Neuronal stem cell (in vitro differentiated cells): ENCODE results near the gene FGGY.

Source experiments
- DNase-seq: peaks from one replicate; pipeline ENCODE4 v3.0.0-alpha.2; 2013; ENCODE audit warnings: low spot score
- H2AFZ ChIP-seq: one replicate; pipeline ENCODE4 v1.6.1; 2013; ENCODE audit warnings: mild to moderate bottlenecking, low read length, inconsistent platforms
- H2AK5ac ChIP-seq: 2 replicates; pipeline ENCODE4 v1.6.1; 2013; ENCODE audit warnings: low read depth, mild to moderate bottlenecking, inconsistent platforms, low read length, moderate library complexity, mixed read lengths
- H2BK120ac ChIP-seq: 2 replicates; pipeline ENCODE4 v1.6.1; 2013; ENCODE audit warnings: low read depth, mild to moderate bottlenecking, inconsistent platforms, low read length, moderate library complexity, mixed read lengths
- H2BK12ac ChIP-seq: one replicate; pipeline ENCODE4 v1.6.1; 2013; ENCODE audit warnings: low read length, inconsistent platforms
- H2BK15ac ChIP-seq: 2 replicates; pipeline ENCODE4 v1.6.1; 2013; ENCODE audit warnings: mild to moderate bottlenecking, low read length, inconsistent platforms, mixed read lengths
- H2BK5ac ChIP-seq: one replicate; pipeline ENCODE4 v1.6.1; 2013; ENCODE audit warnings: inconsistent platforms, mild to moderate bottlenecking, low read length, moderate library complexity
- H3K14ac ChIP-seq: one replicate; pipeline ENCODE4 v1.6.1; 2013; ENCODE audit warnings: low read length, inconsistent platforms
- H3K18ac ChIP-seq: 2 replicates; pipeline ENCODE4 v1.6.1; 2013; ENCODE audit warnings: low read length, inconsistent platforms
- H3K23ac ChIP-seq: 2 replicates; pipeline ENCODE4 v1.6.1; 2013; ENCODE audit warnings: low read depth, mild to moderate bottlenecking, mixed read lengths, low read length, inconsistent platforms; ENCODE audit not compliant: poor library complexity
- H3K27ac ChIP-seq: replicated peaks from 3 replicates; pipeline ENCODE4 v1.5.1; 2013; ENCODE audit warnings: low read length, inconsistent platforms
- H3K27me3 ChIP-seq, 3 experiments: 2 replicates each; pipeline ENCODE4 v1.6.1; 2013; ENCODE audit warnings: low read length in 3 of 3, mild to moderate bottlenecking in 2 of 3, inconsistent platforms in 1 of 3, low read depth in 1 of 3, mixed read lengths in 1 of 3, moderate library complexity in 1 of 3; ENCODE audit not compliant: control insufficient read depth in 3 of 3, insufficient read depth in 3 of 3
- H3K36me3 ChIP-seq, 2 donors: replicated peaks in 1 of 2; 2 replicates each; pipeline ENCODE4 v1.6.1; 2013; ENCODE audit warnings: low read length in 2 of 2; ENCODE audit not compliant: control insufficient read depth in 2 of 2, insufficient read depth in 2 of 2
- H3K4ac ChIP-seq: 2 replicates; pipeline ENCODE4 v1.6.1; 2013; ENCODE audit warnings: inconsistent platforms, mild to moderate bottlenecking, low read length, moderate library complexity
- H3K4me1 ChIP-seq, 2 donors: 1 replicate in 1 of 2; 2 replicates in 1 of 2; pipeline ENCODE4 v1.6.1; 2013; ENCODE audit warnings: low read length in 2 of 2, low read depth in 1 of 2; ENCODE audit not compliant: control insufficient read depth in 2 of 2, insufficient read depth in 1 of 2
- H3K4me2 ChIP-seq: one replicate; pipeline ENCODE4 v1.6.1; 2013; ENCODE audit warnings: mild to moderate bottlenecking, low read length, inconsistent platforms; ENCODE audit not compliant: insufficient read depth, poor library complexity, severe bottlenecking
- H3K4me3 ChIP-seq, 2 donors: 2 replicates each; pipeline ENCODE4 v1.5.1; 2013; ENCODE audit warnings: low read length in 2 of 2, mild to moderate bottlenecking in 2 of 2, inconsistent platforms in 1 of 2, moderate library complexity in 1 of 2
- H3K79me1 ChIP-seq: one replicate; pipeline ENCODE4 v1.6.1; 2013; ENCODE audit warnings: low read depth, mild to moderate bottlenecking, inconsistent platforms, low read length, moderate library complexity
- H3K9ac ChIP-seq: one replicate; pipeline ENCODE4 v1.6.1; 2013; ENCODE audit warnings: mild to moderate bottlenecking, low read depth, low read length, inconsistent platforms; ENCODE audit not compliant: poor library complexity
- H3K9me3 ChIP-seq, 2 donors: replicated peaks in 1 of 2; 2 replicates each; pipeline versions ENCODE3 to v1.6.1; 2013; ENCODE audit warnings: low read length in 2 of 2, mild to moderate bottlenecking in 2 of 2, inconsistent platforms in 1 of 2, low read depth in 1 of 2, mixed read lengths in 1 of 2, moderate library complexity in 1 of 2; ENCODE audit not compliant: control insufficient read depth in 2 of 2, insufficient read depth in 1 of 2
- H4K8ac ChIP-seq: one replicate; pipeline ENCODE4 v1.6.1; 2013; ENCODE audit warnings: low read depth, mild to moderate bottlenecking, inconsistent platforms, low read length, moderate library complexity
- H4K91ac ChIP-seq: one replicate; pipeline ENCODE4 v1.6.1; 2013; ENCODE audit warnings: low read length, low read depth, mild to moderate bottlenecking, inconsistent platforms; ENCODE audit not compliant: poor library complexity
- WGBS, 2 donors: extraction: QIAGEN DNeasy Blood & Tissue Kit; methylation state at CpG; one replicate each; pipeline ENCODE4 v1.1.7; 2013; ENCODE audit warnings: missing lambda C conversion rate in 2 of 2, mixed read lengths in 1 of 2; ENCODE audit not compliant: insufficient read length in 2 of 2, insufficient replicate concordance in 1 of 2; ENCODE audit errors: extremely low coverage in 2 of 2; 5-methylcytosine and 5-hydroxymethylcytosine counted together

FGGY gene

DNA sequence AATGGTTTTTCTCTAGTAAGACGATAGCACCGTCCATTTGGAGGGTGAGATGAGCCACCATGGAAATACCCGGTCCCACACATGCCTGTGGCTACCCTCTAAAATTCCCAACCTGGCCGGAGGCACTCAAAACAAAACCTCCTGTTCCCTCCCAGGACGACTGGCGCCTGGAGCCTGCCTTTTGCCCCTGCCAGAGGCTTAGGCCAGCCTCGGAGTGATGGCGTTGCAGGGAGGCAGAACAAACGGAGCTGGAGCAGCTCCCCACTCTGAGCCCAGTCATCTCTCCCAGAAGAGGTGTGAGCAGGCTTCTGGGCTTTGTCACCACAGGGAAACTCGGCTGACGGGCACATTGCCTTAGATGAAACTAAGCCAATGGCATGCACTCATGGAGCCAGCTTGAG lies 304.1 kb downstream of the FGGY start:
- H3K79me1 ChIP-seq, result no peaks in the 10 kb centered on the region
- H4K8ac ChIP-seq, result no peak overlapping the region
- no peak overlapping the region for H2BK15ac ChIP-seq
- peak overlapping the region; percentile 48 for H2BK12ac ChIP-seq
- no peak overlapping the region for H3K4ac ChIP-seq
- peak overlapping the region; percentile 21 for H3K18ac ChIP-seq
- no peak overlapping the region for H2AFZ ChIP-seq
- DNase-seq, result no peak
- no peak overlapping the region for H3K4me3 ChIP-seq
- H3K23ac ChIP-seq, result no peak overlapping the region
- WGBS, 2 donors, result no CpG with 5 or more reads among the region's 11 CpGs
- no peaks in the 10 kb centered on the region for H3K36me3 ChIP-seq
- H3K27me3 ChIP-seq, result no peaks in the 10 kb centered on the region
- no peak overlapping the region for H2BK5ac ChIP-seq
- peaks cover 8 to 10% of the 10 kb centered on the region in 2 donors for H3K4me1 ChIP-seq
- H3K14ac ChIP-seq, result peak overlapping the region; percentile 8
- no peak overlapping the region for H2AK5ac ChIP-seq
- H3K9me3 ChIP-seq, result no peaks in the 10 kb centered on the region
- no peak overlapping the region for H4K91ac ChIP-seq
- H3K9ac ChIP-seq, result no peak overlapping the region
- H2BK120ac ChIP-seq, result no peak overlapping the region
- H3K4me2 ChIP-seq, result no peak overlapping the region
- no peak overlapping the region for H3K27ac ChIP-seq

DNA sequence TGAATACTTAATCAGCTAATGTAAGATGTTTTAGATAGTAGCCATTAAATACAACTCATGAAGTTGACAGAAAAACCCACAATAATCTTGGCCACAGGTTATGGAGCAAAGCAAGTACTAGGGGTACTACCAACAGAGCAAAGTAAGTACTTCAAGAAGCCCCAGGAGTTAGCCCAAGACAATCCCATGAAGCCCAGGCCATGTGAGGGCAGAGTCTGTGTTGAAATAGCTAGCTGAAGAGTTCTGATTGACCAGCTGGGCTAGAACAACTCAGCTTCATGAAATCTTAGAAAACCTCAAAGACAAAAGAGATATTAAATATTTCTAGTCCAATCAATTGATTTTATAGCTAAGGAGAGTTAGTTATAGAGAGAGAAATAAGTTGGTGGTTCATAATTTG lies 304.9 kb downstream of the FGGY start:
- H3K4me3 ChIP-seq, result no peak overlapping the region
- no peaks in the 10 kb centered on the region for H3K27me3 ChIP-seq
- H2BK15ac ChIP-seq, result no peak overlapping the region
- no peak overlapping the region for H3K14ac ChIP-seq
- no peak overlapping the region for H4K91ac ChIP-seq
- no peak overlapping the region for H2AK5ac ChIP-seq
- H2BK5ac ChIP-seq, result no peak overlapping the region
- no peak for DNase-seq
- H3K9me3 ChIP-seq, result no peaks in the 10 kb centered on the region
- H2BK120ac ChIP-seq, result no peak overlapping the region
- H3K4ac ChIP-seq, result no peak overlapping the region
- no peak overlapping the region for H3K4me2 ChIP-seq
- no peak overlapping the region for H3K9ac ChIP-seq
- H3K18ac ChIP-seq, result no peak overlapping the region
- peaks cover 6 to 8% of the 10 kb centered on the region in 2 donors for H3K4me1 ChIP-seq
- H3K23ac ChIP-seq, result no peak overlapping the region
- no peak overlapping the region for H2BK12ac ChIP-seq
- H3K36me3 ChIP-seq, result no peaks in the 10 kb centered on the region
- H3K79me1 ChIP-seq, result no peaks in the 10 kb centered on the region
- no peak overlapping the region for H2AFZ ChIP-seq
- H3K27ac ChIP-seq, result no peak overlapping the region
- H4K8ac ChIP-seq, result no peak overlapping the region

DNA sequence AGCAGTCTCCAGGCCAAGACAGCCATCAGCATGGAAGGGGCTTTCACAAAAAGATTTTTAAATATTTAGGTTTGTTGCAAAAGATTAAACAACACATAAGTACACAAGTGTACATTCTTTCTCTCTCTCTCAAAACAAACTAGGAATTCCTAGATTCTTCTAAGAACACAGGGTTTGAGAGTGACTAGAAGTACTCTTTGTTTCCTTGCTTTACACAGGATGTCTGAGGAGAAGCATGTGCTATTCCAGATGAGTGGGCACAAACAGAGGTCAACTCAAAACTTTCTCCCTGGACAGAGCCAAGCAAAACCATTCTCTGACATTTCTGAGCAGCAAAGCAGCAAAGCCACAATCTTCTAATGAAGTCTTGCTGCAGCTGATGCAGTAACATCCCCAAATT lies 307.3 kb downstream of the FGGY start:
- Histone ChIP-seq H2BK120ac (no peak overlapping the region), H2AFZ (no peak overlapping the region), H3K79me1 (no peaks in the 10 kb centered on the region), H3K27me3 (no peaks in the 10 kb centered on the region), H3K4me3 (no peak overlapping the region), H3K9ac (no peak overlapping the region), H3K36me3 (peaks cover 0 to 10% of the 10 kb centered on the region in 2 donors), H3K4me1 (peaks cover 4 to 8% of the 10 kb centered on the region in 2 donors), H3K14ac (no peak overlapping the region), H3K23ac (no peak overlapping the region), H4K8ac (no peak overlapping the region), H2BK12ac (no peak overlapping the region), H3K4me2 (no peak overlapping the region), H3K4ac (no peak overlapping the region), H3K9me3 (peaks cover 0 to 6% of the 10 kb centered on the region in 2 donors), H2BK5ac (no peak overlapping the region), H3K18ac (no peak overlapping the region), H3K27ac (peak overlapping the region; percentile 15), H4K91ac (no peak overlapping the region), H2AK5ac (no peak overlapping the region), H2BK15ac (no peak overlapping the region)
- no peak for DNase-seq

DNA sequence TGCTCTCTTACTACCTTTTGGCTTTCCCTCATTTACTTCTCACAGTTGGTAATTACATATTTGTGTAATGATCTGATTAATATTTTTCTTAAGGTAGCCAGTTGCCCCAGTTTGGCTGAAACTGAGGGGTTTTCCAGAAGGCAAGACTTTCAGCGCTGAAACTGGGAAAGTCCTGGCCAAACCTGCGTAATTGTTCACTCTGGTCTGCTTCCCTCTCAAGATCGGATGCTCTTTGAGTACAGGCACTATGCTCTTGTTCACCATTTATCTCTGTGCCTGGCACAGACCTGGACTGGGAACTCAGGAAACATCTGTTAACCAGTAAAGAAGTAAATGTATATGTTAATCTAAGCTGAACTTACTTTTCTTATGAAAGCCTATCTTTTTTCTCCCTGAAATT lies 308.3 kb downstream of the FGGY start:
- no peak overlapping the region for H2AFZ ChIP-seq
- peak overlapping the region; percentile 34 for H3K18ac ChIP-seq
- no peak overlapping the region for H4K8ac ChIP-seq
- H2AK5ac ChIP-seq, result no peak overlapping the region
- no peak overlapping the region for H3K14ac ChIP-seq
- peaks cover 4 to 8% of the 10 kb centered on the region in 2 donors for H3K4me1 ChIP-seq
- H2BK12ac ChIP-seq, result no peak overlapping the region
- H3K4ac ChIP-seq, result no peak overlapping the region
- H3K4me2 ChIP-seq, result no peak overlapping the region
- H3K79me1 ChIP-seq, result no peaks in the 10 kb centered on the region
- H3K27me3 ChIP-seq, result no peaks in the 10 kb centered on the region
- H3K9me3 ChIP-seq, result peaks cover 0 to 12% of the 10 kb centered on the region in 2 donors
- no peak overlapping the region for H3K4me3 ChIP-seq
- H3K23ac ChIP-seq, result no peak overlapping the region
- no peak overlapping the region for H2BK5ac ChIP-seq
- H3K9ac ChIP-seq, result no peak overlapping the region
- H4K91ac ChIP-seq, result no peak overlapping the region
- DNase-seq, result no peak
- WGBS, 2 donors, result no CpG with 5 or more reads among the region's 3 CpGs
- no peak overlapping the region for H2BK120ac ChIP-seq
- no peak overlapping the region for H3K27ac ChIP-seq
- H3K36me3 ChIP-seq, result peaks cover 0 to 10% of the 10 kb centered on the region in 2 donors
- H2BK15ac ChIP-seq, result no peak overlapping the region
